Peyer's patch (tissue), 4 donors: ENCODE data around the gene TMEM72. TPM values are rescaled to one million over a fixed set of nuclear protein-coding genes. Genes with fewer than 3 reads are reported as not detected.

ENCODE experiments used
- DNase-seq, 3 donors: peaks; one replicate each; pipeline ENCODE4 v3.0.0-alpha.2; 2017 to 2019
- H3K27ac ChIP-seq, 4 donors: fragments of 200-600 bp; sonication (generic); one replicate each; pipeline ENCODE4 v1.5.1; 2016 to 2019
- H3K27me3 ChIP-seq, 2 donors: fragments of 200-600 bp; sonication (generic); one replicate each; pipeline ENCODE4 v1.5.1; 2019
- H3K36me3 ChIP-seq, 3 donors: fragments of 200-600 bp; sonication (generic); one replicate each; pipeline ENCODE4 v1.5.1; 2016 to 2019
- H3K4me1 ChIP-seq, 4 donors: fragments of 200-600 bp; sonication (generic); one replicate each; pipeline ENCODE4 v1.5.1; 2016 to 2019
- H3K4me3 ChIP-seq, 4 donors: fragments of 200-600 bp; sonication (generic); 1 replicate in 3 of 4; 2 replicates in 1 of 4; pipeline ENCODE4 v1.5.1; 2016 to 2019; ENCODE audit warnings: mild to moderate bottlenecking in 1 of 4
- H3K9me3 ChIP-seq, 4 donors: fragments of 200-600 bp; sonication (generic); one replicate each; pipeline ENCODE4 v1.5.1; 2016 to 2019; ENCODE audit warnings: mild to moderate bottlenecking in 1 of 4
- CTCF ChIP-seq, 6 experiments: fragments of 450-650 bp in 4 of 6; fragments of 200-600 bp in 2 of 6; sonication (generic) in 1 of 6; IDR thresholded peaks; one replicate each; pipeline ENCODE4 v1.5.1; 2017 to 2019; ENCODE audit warnings: antibody characterized with exemption in 6 of 6, mild to moderate bottlenecking in 3 of 6, moderate library complexity in 1 of 6
- POLR2A ChIP-seq, 2 donors: fragments of 450-650 bp; IDR thresholded peaks; one replicate each; pipeline ENCODE4 v1.5.1; 2017; ENCODE audit warnings: antibody characterized with exemption in 2 of 2, mild to moderate bottlenecking in 2 of 2, moderate library complexity in 2 of 2
- total RNA-seq, 4 donors: library from RNA; depleted of rRNA; stranded (reverse); fragments of >200 nt; gene quantifications; one replicate each; pipeline ENCODE4 v1.1.0, GENCODE V29; 2016

The TMEM72 gene
- total RNA-seq, 4 donors from 2014 or later = 0.53 TPM; not detected in 3

- H3K4me3 ChIP-seq = no peak overlapping the region
- no peaks in the 10 kb centered on the region for H3K27me3 ChIP-seq
- H3K4me1 ChIP-seq = no peaks in the 10 kb centered on the region
- DNase-seq = no peak
- TF ChIP-seq POLR2A (IDR thresholded peaks at IDR 0.05) (no peak), CTCF (IDR thresholded peaks at IDR 0.05) (no peak)
- no peak overlapping the region for H3K27ac ChIP-seq
- no peaks in the 10 kb centered on the region for H3K36me3 ChIP-seq
- no peaks in the 10 kb centered on the region for H3K9me3 ChIP-seq
Observed at GRCh38 chr10:44924261-44925040, 13.3 kb downstream of the TMEM72 start.

- no peaks in the 10 kb centered on the region for H3K9me3 ChIP-seq
- no peaks in the 10 kb centered on the region for H3K36me3 ChIP-seq
- no peak for DNase-seq
- no peaks in the 10 kb centered on the region for H3K27me3 ChIP-seq
- H3K4me1 ChIP-seq = no peaks in the 10 kb centered on the region
- no peak overlapping the region for H3K4me3 ChIP-seq
- no peak overlapping the region for H3K27ac ChIP-seq
- no peak for TF ChIP-seq POLR2A (IDR thresholded peaks at IDR 0.05)
- no peak for TF ChIP-seq CTCF (IDR thresholded peaks at IDR 0.05)
Observed at GRCh38 chr10:44925224-44925623, 14.1 kb downstream of the TMEM72 start.

- H3K27ac ChIP-seq = no peak overlapping the region
- H3K36me3 ChIP-seq = no peaks in the 10 kb centered on the region
- H3K4me3 ChIP-seq = no peak overlapping the region
- H3K9me3 ChIP-seq = no peaks in the 10 kb centered on the region
- no peaks in the 10 kb centered on the region for H3K4me1 ChIP-seq
- no peaks in the 10 kb centered on the region for H3K27me3 ChIP-seq
- no peak for TF ChIP-seq CTCF (IDR thresholded peaks at IDR 0.05)
- no peak for TF ChIP-seq POLR2A (IDR thresholded peaks at IDR 0.05)
- no peak for DNase-seq
Observed at GRCh38 chr10:44925811-44926750, 14.9 kb downstream of the TMEM72 start.

- no peak for TF ChIP-seq POLR2A (IDR thresholded peaks at IDR 0.05)
- no peak for TF ChIP-seq CTCF (IDR thresholded peaks at IDR 0.05)
- H3K4me3 ChIP-seq = no peak overlapping the region
- no peaks in the 10 kb centered on the region for H3K36me3 ChIP-seq
- H3K9me3 ChIP-seq = no peaks in the 10 kb centered on the region
- H3K27ac ChIP-seq = no peak overlapping the region
- no peaks in the 10 kb centered on the region for H3K27me3 ChIP-seq
- H3K4me1 ChIP-seq = no peaks in the 10 kb centered on the region
- no peak for DNase-seq
Observed at GRCh38 chr10:44926751-44927351, 15.7 kb downstream of the TMEM72 start.

GRCh38 chr10:44927352-44927751 lies 16.2 kb downstream of the TMEM72 start:
- no peak for TF ChIP-seq POLR2A (IDR thresholded peaks at IDR 0.05)
- TF ChIP-seq CTCF (IDR thresholded peaks at IDR 0.05) = no peak
- no peak for DNase-seq
- H3K27me3 ChIP-seq = no peaks in the 10 kb centered on the region
- no peaks in the 10 kb centered on the region for H3K4me1 ChIP-seq
- H3K36me3 ChIP-seq = no peaks in the 10 kb centered on the region
- H3K4me3 ChIP-seq = no peak overlapping the region
- no peaks in the 10 kb centered on the region for H3K9me3 ChIP-seq
- H3K27ac ChIP-seq = no peak overlapping the region
